ENCODE results near the gene TGFBR3. TPM values are rescaled to one million over a fixed set of nuclear protein-coding genes. Genes with fewer than 3 reads are reported as not detected.

Gene TGFBR3
- total RNA-seq: 158 TPM
- long read RNA-seq, full-length matches to known transcripts: 3 of 117 reads
- long read RNA-seq, partial matches to known transcripts: 52 of 117 reads
- long read RNA-seq, other reads (novel, unspliced or antisense): 62 of 117 reads

DNA sequence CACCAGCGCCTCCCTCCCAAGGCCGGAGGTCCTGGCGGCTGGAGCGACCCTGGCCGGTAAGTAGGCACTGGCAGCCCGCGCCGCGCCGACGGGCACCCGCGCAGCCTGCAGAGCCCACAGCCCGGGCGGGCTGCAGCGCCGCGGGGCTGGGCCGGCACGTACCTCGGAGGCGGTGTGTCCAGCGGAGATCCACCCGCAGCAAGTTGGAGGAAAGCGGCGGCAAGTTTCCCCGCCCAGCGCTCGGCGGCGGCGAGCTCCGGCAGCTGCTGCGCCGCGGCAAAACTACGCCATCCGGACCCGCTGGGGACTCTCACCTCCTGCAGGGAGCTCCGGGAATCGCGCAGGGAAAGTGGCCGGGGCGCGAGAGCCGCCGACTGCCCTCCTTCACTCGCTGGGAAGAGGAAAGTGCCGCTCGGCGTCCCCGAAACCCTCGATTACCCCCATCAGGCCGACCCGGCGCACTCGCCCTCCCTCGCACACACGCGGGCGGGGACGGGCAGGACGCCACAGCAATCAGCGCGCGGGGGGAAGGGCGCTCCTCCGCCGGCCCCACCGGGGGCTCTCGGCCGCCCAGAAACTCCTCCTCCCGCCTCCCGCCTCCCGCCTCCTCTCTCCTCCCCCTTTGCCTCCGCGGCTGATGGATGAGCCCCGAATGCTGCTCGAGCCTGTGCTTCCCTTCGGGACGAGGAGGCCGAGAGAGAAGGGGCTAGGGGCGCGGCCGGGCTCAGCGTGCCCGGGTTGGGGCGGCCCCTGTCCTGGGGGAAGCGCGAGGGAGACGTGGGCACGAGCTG, at the start of gene TGFBR3:
Gene TGFBR3 (minus strand): TSS at position 436 of the 791 bp plus-strand sequence. CDS start 24,620 bp downstream, outside the sequence.
- peak; percentile 96 for DNase-seq (ENCODE audit: low spot score)

DNA sequence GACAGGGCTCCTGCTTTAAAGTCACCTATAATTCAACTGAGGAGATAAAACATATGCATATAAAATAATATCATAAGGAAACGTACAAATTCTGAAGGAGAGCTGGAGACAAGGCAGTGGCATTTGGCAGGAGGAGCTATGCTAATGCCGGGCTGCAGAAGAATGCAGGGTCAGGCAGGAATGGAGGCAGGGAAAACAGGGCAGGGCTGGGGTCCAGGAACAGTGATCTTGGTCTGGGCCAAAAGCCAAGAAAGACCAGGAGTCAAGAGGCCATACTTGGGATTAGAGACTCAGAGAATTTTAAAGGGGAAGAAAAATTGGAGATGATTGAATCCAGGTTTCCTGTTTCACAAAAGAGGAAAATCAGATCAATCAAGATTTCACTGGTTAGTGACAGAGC, 43.3 kb upstream of the TGFBR3 start:
- DNase-seq (ENCODE audit: low spot score): peak; percentile 6

DNA sequence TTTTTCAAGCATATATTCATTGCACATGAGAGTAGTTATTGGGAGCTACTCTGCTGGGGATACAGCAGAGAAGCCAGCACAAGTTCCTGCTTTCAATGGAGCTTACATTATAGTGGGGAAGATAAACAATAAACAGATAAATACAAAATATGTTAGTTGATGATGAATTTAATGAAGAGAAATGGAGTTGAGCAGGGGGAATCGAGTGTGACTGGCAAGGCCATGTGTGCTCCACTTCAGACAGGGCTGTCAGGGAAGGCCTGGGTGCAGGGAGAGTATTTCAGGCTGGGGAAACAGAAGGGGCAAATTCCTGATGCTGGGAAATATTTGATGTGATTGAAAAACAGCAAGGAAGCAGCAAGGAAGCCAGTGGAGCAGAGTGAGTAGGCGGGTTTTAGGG, 42.1 kb upstream of the TGFBR3 start:
- peak; percentile 16 for DNase-seq (ENCODE audit: low spot score)

DNA sequence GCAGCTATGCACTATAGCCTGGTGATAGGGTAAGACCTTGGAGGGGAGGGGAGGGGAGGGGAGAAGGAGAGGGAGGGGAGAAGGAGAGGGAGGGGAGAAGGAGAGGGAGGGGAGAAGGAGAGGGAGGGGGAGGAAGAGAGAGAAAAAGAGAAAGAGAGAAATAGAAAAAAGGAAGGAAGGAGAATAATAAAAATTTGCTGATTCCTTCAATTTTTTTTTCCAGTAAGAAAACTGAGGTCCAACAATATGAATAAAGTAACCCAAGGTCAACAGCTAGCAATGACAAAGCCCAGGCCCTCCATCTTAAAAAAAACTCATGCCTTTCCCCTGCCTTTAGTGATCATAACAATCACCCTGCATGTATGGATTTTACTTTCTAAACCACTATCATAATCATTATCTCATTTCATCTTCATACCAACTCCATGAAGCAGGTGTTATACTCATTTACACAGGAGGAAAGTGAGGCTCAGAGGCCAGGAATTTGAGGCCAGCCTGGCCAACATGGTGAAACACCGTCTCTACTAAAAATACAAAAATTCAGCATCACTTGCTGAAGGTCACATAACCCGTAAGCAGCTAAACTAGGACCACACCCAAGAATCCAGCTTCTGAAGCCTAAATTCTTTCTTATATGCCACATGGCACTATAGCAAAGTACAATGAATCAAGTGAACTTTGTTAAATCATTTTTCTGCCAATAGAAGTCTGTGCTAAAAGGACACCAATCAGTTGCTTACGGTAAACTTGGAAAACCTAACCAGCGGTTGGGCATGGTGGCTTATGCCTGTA, 39.9 kb upstream of the TGFBR3 start:
- DNase-seq (ENCODE audit: low spot score): no peak

DNA sequence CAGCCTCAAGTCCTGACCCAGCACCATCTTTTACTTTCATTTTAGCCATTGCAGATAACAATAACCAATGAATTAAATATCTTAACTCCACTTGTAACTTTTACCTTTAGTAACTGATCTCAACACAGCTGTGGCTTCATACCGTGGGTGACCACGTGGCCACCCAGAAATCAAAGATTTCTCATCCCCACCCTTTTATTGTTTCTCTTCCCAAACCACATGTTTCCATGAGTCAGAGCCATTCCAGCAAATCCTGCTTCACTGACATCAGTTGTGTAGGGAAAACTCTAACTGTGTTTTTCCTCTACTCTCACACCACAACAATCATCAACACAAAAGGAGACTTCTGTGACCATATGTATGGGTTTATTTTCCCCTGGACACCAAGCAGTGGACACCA, 38.2 kb upstream of the TGFBR3 start:
- peak; percentile 47 for DNase-seq (ENCODE audit: low spot score)

DNA sequence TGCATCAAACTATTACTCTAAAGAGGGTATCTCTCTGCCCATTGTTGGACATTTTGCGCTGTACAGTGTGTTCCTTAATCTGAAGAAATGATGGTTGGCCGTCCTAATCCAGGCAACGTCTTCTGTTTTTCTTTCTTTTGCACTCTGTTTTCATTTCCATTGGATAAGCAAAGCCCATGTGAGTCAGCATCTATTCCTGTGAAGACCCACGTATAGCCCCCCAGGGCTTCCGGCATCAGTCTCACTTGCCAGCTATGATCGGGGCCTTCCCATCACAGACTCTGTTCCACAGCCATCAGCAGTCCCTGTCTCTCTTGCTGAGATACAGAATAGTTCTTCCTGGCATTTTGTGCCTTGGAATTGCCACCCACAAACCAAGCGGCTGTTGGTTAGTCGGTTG, 34.0 kb upstream of the TGFBR3 start:
- DNase-seq (ENCODE audit: low spot score): no peak

DNA sequence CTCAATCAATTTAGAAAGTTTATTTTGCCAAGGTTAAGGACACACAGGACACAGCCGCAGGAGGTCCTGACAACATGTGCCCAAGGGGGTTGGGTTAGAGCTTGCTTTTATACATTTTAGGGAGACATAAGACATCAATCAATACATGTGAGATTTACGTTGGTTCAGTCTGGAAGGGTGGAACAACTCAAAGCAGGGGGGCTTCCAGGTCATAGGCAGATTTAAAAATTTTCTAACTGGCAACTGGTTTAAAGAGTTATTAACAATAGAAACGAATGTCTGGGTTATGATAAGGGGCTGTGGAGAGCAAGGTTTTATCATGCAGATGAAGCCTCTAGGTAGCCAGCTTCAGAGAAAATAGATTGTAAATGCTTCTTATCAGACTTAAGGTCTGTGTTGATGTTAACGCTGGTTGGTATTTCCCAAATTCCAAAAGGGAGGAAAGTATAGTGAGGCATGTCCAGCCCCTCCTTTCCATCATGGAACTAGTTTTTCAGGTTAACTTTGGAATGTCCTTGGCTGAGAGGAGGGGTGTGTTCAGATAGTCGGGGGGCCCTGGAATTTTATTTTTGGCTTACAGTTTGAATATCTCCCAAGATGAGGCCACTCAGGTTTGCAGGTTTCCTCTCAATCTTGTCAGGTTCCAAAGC, 31.0 kb upstream of the TGFBR3 start:
- DNase-seq (ENCODE audit: low spot score): no peak

DNA sequence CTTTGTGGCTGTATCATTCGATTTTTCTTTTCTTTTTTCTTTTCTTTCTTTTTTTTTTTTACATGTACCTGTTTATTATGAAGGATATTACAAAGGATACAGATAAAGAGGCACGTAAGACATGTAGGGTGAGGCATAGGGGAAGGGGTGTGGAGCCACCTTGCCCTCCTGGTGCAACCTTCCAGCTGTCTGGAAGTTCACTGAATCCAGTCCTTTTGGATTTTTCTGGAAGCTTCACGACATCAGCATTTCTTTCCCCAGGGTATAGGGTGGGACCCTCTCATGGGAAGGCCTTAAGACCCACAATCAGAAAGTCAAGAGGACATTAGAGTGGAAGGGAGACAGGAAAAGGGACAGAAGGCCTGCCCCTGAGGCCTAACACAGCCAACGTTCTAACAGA, 30.1 kb upstream of the TGFBR3 start:
- no peak for DNase-seq (ENCODE audit: low spot score)

DNA sequence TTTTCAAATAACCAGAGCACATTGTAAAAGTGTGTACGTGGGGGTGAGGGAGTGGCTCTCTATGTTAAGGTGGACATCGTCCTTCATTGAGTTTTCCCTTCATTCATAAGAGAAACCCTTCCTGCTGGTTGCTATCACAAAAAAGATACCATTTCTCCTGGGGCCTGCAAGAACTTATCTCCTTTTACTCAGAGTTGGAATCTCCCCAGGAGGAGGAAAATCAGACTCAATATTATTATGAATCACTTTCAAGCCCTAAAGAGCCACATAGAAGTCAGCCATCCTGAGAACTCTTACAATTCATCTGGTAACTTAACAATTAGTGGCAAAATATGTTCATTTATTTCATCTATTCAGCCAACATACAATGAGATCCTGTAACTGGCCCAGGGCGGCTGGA, 27.1 kb upstream of the TGFBR3 start:
- no peak for DNase-seq (ENCODE audit: low spot score)

DNA sequence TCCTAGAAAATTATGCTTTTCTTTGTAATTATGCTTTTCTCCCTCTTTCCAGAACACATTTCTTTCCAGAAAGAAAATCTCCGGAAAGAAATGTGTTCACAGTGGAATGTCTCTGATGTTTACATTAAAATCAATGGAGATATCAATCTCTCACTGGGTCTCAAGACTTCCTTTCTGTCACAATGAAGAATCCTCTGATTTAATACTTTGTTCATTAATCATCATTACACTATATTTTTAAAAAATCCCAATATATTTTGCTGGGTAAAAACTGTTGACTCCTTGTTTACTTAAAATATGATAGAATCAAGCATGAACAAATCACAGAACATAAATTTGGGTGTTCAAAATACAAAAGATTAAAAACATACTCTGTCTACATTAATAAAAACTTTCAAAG, 26.3 kb upstream of the TGFBR3 start:
- no peak for DNase-seq (ENCODE audit: low spot score)

DNA sequence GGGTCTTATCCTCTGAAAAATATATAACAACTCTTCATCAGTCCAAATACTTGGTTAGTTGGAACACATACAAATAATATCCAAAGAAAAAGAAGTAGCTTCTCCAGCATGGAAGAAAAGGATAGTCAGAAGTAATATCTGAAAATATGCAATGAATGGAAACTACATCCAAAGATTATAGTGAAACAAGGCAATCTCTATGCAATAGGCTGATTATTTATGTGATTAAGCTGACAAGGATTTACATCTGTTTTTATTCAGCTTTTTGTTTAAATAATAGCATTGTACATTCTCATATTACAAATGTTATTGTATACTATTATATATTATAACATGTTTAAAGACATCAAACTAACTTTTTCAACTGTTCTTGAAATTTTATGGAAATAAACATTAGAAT, 15.3 kb upstream of the TGFBR3 start:
- DNase-seq (ENCODE audit: low spot score): no peak

DNA sequence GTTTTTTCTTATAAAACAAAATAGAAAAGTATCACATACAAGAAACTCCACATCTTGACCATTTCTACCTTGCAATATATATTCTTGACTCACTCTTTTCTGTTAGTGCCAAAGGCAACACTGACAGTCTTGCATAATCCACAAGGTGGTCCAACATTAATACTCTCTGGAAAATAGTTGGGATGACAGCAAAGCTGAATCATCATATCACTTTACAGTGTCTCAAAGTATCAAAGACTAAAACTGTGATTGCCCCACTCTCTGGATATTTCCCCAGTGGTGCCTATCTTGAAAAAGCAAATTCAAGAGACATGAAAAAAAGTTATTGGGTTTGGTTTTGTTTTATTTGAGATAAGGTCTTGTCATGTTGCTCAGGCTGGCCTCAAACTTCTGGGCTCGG, 14.6 kb upstream of the TGFBR3 start:
- no peak for DNase-seq (ENCODE audit: low spot score)

DNA sequence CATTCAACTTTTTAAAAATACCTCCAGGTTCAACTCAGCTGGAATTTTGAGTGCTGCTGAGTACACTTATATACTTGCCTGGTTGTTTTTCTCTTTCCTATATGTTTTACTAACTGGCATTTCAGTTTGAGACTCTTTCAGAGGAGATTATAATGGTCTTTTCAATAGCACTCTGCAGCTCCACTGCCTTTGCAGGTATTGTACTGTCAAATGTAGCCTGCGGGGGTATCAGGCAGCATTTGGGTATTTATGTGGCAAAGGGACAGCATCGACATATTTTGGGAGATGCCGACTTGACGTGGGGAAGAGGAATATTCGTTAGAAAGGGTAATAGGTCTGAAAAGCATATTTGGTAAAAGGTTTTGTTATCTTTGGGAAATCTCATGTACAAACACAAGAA, 11.1 kb upstream of the TGFBR3 start:
- no peak for DNase-seq (ENCODE audit: low spot score)

DNA sequence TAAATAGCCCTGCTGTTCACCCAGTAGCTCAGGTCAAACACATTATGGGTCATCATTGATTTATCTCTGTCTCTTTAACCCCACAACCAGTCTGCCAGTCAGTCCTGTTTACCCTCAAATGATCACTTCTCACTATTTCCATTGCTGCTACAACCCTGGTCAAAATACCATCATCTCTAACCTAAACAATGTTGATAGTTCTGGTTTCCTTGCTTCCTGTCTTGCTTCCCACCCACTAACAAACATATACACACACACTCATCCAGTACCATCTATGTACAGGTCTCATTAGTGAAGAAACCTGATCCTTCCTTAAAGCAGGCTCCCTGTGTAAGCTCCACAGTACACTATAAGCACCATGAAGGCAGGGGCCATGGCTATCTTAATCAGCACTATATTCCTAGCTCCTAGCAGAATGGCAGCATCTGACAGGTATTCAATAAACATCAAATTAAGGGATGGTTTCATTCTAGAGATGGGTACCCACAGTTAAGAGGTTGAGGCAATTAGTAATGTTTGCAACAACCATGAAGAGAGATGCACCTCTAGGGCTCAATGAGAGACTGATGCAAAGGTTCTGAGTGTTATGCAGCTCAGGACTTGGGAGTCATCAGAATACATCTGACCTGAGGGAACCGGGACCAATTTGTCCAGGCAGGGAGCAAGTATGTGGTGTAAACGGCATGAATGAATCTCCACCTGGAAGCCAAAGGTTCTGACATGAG, 10.0 kb upstream of the TGFBR3 start:
- DNase-seq (ENCODE audit: low spot score): no peak

DNA sequence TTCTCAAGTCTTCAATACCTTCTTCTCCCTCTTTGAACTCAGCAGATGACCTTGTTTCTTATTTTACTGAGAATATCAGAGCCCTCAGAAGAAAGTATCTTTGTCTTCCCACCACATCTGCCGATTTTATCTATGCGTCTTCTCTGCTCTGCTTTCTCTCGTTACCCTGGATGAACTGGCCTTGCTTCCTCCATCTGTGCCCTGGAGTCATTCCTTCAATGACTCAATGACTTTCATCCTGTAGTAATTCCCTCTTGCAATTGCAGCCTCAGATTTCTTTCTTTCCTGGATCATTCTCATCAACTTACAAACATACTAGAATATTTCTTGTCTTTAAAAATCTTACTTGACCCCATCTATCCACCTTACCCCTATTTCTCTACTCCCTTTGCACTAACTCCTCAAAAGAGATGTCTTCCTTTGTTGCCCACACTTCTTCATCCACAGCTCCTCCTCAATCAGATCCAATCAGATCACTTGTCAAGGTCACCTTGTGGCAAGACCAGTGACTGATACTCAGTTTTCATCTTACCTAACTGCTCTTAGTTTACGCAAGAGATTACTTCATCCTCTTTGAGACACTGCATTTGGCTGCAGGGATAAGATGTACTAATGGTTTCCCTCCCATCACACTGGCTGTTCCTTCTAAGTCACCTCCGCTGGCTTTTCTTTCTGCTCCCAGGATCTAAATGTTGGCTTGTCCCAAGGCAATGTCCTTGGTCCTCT, 8.2 kb upstream of the TGFBR3 start:
- no peak for DNase-seq (ENCODE audit: low spot score)

DNA sequence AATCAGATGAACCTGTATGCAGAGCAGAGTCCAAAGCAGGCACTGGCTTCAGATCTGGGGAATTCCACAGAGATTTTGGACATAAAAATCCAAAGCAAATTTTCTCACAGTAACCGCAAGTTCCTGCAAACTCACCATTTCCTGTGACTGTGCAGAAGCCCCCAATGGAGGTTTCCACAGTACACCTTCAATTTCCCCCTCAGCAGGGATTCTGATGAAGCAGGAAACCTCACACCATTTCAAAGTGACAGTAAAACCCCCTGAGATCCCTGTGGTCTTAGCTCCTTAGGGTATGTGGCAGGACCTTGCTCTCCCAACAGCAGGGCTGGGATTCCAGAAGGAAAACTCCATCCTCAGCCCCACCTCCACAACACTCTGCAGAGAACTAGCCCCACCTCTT, 6.0 kb upstream of the TGFBR3 start:
- no peak for DNase-seq (ENCODE audit: low spot score)

DNA sequence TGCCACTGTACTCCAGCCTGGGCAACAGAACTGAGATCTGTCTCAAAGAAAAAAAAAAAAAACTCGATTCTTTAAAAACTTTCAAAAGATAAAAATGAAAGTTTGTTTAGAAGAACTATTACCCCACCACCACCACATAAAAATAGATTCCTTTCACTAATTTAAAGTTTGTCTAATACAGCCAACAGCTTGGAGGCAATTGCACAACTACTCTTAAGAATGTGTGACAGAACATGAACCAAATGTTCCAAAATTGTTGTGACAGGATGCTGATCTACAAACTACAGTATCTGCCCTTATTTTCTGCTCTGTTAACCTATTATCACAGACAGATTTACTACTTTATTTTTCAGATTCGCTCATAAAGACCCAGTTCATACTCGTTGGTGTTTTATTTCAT, 5.5 kb upstream of the TGFBR3 start:
- DNase-seq (ENCODE audit: low spot score): no peak

DNA sequence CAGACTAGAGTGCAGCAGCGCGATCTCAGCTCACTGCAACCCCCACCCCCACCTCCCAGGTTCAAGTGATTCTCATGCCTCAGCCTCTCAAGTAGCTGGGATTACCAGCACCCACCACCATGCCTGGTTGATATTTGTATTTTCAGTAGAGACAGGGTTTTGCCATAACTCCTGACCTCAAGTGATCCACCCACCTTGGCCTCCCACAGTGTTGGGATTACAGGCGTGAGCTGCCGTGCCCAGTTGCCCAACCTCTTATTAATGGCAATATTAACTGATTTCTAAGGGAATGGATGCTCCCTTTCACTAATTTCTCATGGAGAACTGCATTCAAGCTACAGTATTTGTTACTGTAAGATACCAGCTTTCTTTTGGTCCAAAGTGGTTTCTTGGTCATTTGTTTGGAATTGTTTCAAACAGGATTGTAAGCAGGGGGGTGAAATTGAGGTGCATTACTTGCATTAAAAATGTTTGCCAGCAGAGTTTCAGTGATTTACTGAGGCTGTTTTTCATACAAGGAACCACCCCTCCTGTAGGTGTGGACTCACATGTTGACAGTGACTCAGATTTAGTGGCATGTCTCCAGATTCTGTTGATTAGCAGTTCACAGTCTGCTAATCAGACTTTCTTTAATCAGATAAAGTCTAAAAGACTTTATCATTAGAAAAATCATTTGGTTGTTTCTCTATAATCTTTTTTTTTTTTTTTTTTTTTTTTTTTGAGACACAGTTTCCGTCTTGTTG, 3.9 kb upstream of the TGFBR3 start:
- no peak for DNase-seq (ENCODE audit: low spot score)

DNA sequence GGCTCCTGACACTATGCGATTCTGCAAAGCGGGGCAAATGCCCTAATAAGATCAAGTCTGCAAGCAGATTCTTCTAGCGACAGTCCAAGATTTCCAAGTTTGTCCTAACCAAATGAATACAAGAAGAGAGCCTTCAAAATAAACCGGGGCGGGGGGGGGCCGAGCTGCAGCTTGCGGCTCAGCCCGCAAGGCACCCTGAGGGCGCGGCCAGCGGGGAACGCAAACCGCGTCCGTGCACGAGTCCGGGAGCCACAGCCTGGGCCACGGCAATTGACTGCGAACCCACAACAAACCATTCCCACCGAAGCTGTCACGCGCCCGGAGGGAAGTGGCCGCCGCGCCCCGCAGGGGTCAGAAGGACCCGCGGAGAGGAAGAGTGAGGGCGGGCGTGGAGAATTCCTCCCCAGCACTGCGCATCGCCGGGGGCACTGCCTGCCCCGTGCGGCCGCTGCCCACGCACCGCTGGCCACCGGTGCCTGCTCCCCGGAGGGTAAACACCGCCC, 687 bp downstream of the TGFBR3 start:
- DNase-seq (ENCODE audit: low spot score): no peak

Data from mesenteric fat pad (tissue), 1 donor.